ENCODE data around the gene NUDT12.

The NUDT12 gene

GRCh38 chr5:103541114-103541513 lies 21.5 kb downstream of the NUDT12 start:
- no peak for DNase-seq

GRCh38 chr5:103539376-103540330 lies 22.9 kb downstream of the NUDT12 start:
- DNase-seq, result no peak

GRCh38 chr5:103532086-103532734 lies 30.4 kb downstream of the NUDT12 start:
- DNase-seq, result no peak

- DNase-seq, result peak; percentile 93
Observed at GRCh38 chr5:103526164-103526915, 36.2 kb downstream of the NUDT12 start.

GRCh38 chr5:103525361-103525760 lies 37.2 kb downstream of the NUDT12 start:
- DNase-seq, result no peak

GRCh38 chr5:103523319-103523718 lies 39.3 kb downstream of the NUDT12 start:
- DNase-seq, result no peak

GRCh38 chr5:103522586-103522985 lies 40.0 kb downstream of the NUDT12 start:
- peak; percentile 62 for DNase-seq

GRCh38 chr5:103519550-103519949 lies 43.0 kb downstream of the NUDT12 start:
- DNase-seq, result peak; percentile 15

GRCh38 chr5:103514371-103514770 lies 48.2 kb downstream of the NUDT12 start:
- no peak for DNase-seq

GRCh38 chr5:103513701-103514100 lies 48.9 kb downstream of the NUDT12 start:
- DNase-seq, result no peak

- no peak for DNase-seq
Observed at GRCh38 chr5:103512500-103512899, 50.1 kb downstream of the NUDT12 start.

- DNase-seq, result peak; percentile 70
Observed at GRCh38 chr5:103511554-103511885, 51.1 kb downstream of the NUDT12 start.

- peak; percentile 76 for DNase-seq
Observed at GRCh38 chr5:103510851-103511553, 51.6 kb downstream of the NUDT12 start.

GRCh38 chr5:103505581-103506305 lies 56.8 kb downstream of the NUDT12 start:
- DNase-seq, result peak; percentile 79

GRCh38 chr5:103503066-103503465 lies 59.5 kb downstream of the NUDT12 start:
- no peak for DNase-seq

GRCh38 chr5:103502662-103503061 lies 59.9 kb downstream of the NUDT12 start:
- no peak for DNase-seq

Measured in fibroblast of skin of back (primary cell).